K562 (cell line): Measurements from ENCODE around the gene AIPL1.

Experiments used
- GABPA ChIP-seq: fragments of 200-800 bp; sonication (Bioruptor generic); conservative IDR thresholded peaks from 2 replicates; pipeline ENCODE4 v1.6.1; 2016; ENCODE audit warnings: low read depth, missing genetic modification characterization, missing compliant biosample characterization
- KLF16 ChIP-seq: IDR thresholded peaks from 2 replicates; pipeline ENCODE4 v1.6.1; 2016; ENCODE audit warnings: antibody characterized with exemption
- SMARCE1 ChIP-seq: fragments of 450-650 bp; IDR thresholded peaks from 2 replicates; pipeline ENCODE4 v1.7.1; 2016; ENCODE audit warnings: mild to moderate bottlenecking
- TCF7 ChIP-seq: sonication (generic); IDR thresholded peaks from 2 replicates; pipeline ENCODE4 v1.6.1; 2016; ENCODE audit warnings: antibody characterized with exemption, borderline replicate concordance
- ZNF253 ChIP-seq: fragments of 250-450 bp; sonication (Bioruptor Pico); conservative IDR thresholded peaks from 2 replicates; pipeline ENCODE4 v1.6.1; 2021; ENCODE audit warnings: mild to moderate bottlenecking
- TF ChIP-seq, protein P1 (sequence below): fragments of 250-450 bp; sonication (Bioruptor Pico); IDR thresholded peaks from 2 replicates; pipeline ENCODE4 v1.5.0; 2021
- TF ChIP-seq, protein P2 (sequence below), 3 experiments: IDR thresholded peaks in 2 of 3; conservative IDR thresholded peaks in 1 of 3; 2 replicates each; pipeline ENCODE4 v1.5.1; 2011 to 2012; ENCODE audit warnings: low read length in 3 of 3, mild to moderate bottlenecking in 3 of 3, control low read depth in 2 of 3, improper control_type of control experiment in 1 of 3, inconsistent platforms in 1 of 3, low read depth in 1 of 3, mixed read lengths in 1 of 3, moderate library complexity in 1 of 3; ENCODE audit not compliant: insufficient read depth in 2 of 3
- TF ChIP-seq, protein P3 (sequence below): sonication (generic); formaldehyde crosslinking; IDR thresholded peaks from 2 replicates; pipeline ENCODE4 v1.8.0; 2022; ENCODE audit warnings: mild to moderate bottlenecking, low read depth, missing genetic modification reagents

DNA sequence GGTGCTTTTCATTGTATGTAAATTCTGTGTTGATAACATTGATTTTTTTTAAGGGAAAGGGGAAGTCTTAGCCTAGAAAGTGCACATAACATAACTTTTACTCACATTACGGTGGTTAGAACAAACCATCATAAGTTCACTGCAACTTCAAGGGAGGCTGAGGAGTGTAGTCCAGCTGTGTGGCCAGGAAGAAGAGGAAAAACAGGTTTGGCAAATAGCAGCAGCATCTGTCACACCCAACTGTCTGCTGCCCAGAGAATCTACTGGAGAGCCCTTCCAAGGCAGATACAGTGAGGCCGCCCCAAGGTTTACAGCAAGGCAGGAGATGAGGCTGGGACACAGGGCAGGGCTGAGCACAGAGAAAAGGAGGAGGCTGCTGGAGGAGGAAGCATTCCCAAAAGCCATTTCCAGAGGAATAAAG, 60.6 kb downstream of the AIPL1 start:
- TF ChIP-seq ZNF253 (CRISPR knock-in tag) (no peak), KLF16 (no peak), GABPA (no peak), TCF7 (no peak), SMARCE1 (no peak)
- TF ChIP-seq, protein P1, sequence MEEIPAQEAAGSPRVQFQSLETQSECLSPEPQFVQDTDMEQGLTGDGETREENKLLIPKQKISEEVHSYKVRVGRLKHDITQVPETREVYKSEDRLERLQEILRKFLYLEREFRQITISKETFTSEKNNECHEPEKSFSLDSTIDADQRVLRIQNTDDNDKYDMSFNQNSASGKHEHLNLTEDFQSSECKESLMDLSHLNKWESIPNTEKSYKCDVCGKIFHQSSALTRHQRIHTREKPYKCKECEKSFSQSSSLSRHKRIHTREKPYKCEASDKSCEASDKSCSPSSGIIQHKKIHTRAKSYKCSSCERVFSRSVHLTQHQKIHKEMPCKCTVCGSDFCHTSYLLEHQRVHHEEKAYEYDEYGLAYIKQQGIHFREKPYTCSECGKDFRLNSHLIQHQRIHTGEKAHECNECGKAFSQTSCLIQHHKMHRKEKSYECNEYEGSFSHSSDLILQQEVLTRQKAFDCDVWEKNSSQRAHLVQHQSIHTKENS (CRISPR knock-in tag): no peak
- TF ChIP-seq, protein P2, sequence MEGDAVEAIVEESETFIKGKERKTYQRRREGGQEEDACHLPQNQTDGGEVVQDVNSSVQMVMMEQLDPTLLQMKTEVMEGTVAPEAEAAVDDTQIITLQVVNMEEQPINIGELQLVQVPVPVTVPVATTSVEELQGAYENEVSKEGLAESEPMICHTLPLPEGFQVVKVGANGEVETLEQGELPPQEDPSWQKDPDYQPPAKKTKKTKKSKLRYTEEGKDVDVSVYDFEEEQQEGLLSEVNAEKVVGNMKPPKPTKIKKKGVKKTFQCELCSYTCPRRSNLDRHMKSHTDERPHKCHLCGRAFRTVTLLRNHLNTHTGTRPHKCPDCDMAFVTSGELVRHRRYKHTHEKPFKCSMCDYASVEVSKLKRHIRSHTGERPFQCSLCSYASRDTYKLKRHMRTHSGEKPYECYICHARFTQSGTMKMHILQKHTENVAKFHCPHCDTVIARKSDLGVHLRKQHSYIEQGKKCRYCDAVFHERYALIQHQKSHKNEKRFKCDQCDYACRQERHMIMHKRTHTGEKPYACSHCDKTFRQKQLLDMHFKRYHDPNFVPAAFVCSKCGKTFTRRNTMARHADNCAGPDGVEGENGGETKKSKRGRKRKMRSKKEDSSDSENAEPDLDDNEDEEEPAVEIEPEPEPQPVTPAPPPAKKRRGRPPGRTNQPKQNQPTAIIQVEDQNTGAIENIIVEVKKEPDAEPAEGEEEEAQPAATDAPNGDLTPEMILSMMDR (IDR thresholded peaks at IDR 0.05 in 2 of 3, conservative IDR thresholded peaks at IDR 0.05 in 1 of 3; ENCODE audit: insufficient read depth in 2 of 3, low read depth in 1 of 3, low read length in 3 of 3): no peak
- TF ChIP-seq, protein P3, sequence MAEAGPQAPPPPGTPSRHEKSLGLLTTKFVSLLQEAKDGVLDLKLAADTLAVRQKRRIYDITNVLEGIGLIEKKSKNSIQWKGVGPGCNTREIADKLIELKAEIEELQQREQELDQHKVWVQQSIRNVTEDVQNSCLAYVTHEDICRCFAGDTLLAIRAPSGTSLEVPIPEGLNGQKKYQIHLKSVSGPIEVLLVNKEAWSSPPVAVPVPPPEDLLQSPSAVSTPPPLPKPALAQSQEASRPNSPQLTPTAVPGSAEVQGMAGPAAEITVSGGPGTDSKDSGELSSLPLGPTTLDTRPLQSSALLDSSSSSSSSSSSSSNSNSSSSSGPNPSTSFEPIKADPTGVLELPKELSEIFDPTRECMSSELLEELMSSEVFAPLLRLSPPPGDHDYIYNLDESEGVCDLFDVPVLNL (CRISPR knock-in tag): no peak
